Measurements from ENCODE around the gene DAAM2. TPM values are rescaled to one million over a fixed set of nuclear protein-coding genes. Genes with fewer than 3 reads are reported as not detected.

The DAAM2 gene
- total and polyA plus RNA-seq, 2 of the 8 experiments (the other 6 are each of a cell fraction or from before 2014, with no cell fraction given) = 1.5 to 2.9 TPM

- Histone ChIP-seq H3K36me3 (ENCODE audit: control insufficient read depth in 2 of 4, insufficient read depth in 4 of 4, low read length in 3 of 4) (peaks cover 2 to 22% (median 10%) of the 10 kb centered on the region in 4 experiments; a peak in 7 of 8 replicates), H3K4me3 (ENCODE audit: extremely low read depth in 1 of 4, insufficient read depth in 2 of 4, low read depth in 3 of 4, low read length in 4 of 4) (no peak overlapping the region), H3K4me1 (replicated peaks in 1 of 4; ENCODE audit: control insufficient read depth in 3 of 4, insufficient read depth in 4 of 4, low read length in 3 of 4) (no peaks in the 10 kb centered on the region), H3K14ac (ENCODE audit: insufficient read length) (no peak overlapping the region), H4K20me1 (replicated peaks in 1 of 2; ENCODE audit: control insufficient read depth in 1 of 2, insufficient read depth in 2 of 2, low read length in 2 of 2) (no peaks in the 10 kb centered on the region), H3K4me2 (ENCODE audit: insufficient read depth in 1 of 2, low read depth in 2 of 2, low read length in 2 of 2) (no peak overlapping the region), H3K9ac (replicated peaks in 1 of 4; ENCODE audit: extremely low read depth in 1 of 4, low read depth in 3 of 4, low read length in 3 of 4) (no peak overlapping the region), H3K79me1 (ENCODE audit: low read depth, low read length) (peaks cover 2% of the 10 kb centered on the region; the same call in 1 of the 2 replicates), H2AK5ac (ENCODE audit: low read depth, low read length) (no peak overlapping the region), H2BK5ac (ENCODE audit: low read depth, low read length) (no peak overlapping the region), H3K18ac (ENCODE audit: extremely low read depth, low read length) (no peak overlapping the region), H3K79me2 (ENCODE audit: control insufficient read depth in 1 of 2, insufficient read depth in 2 of 2, low read length in 2 of 2) (no peaks in the 10 kb centered on the region; a peak in 1 of 4 replicates), H3K27ac (ENCODE audit: low read depth, low read length) (no peak overlapping the region), H3K27me3 (replicated peaks in 1 of 4; ENCODE audit: control insufficient read depth in 3 of 4, extremely low read depth in 1 of 4, insufficient read depth in 3 of 4, low read length in 3 of 4) (peaks cover 0 to 1% (median 0%) of the 10 kb centered on the region in 4 experiments; a peak in 1 of 7 replicates), H4K5ac (ENCODE audit: insufficient read length, low read depth, low read length) (no peak overlapping the region), H3K23ac (ENCODE audit: insufficient read length) (no peak overlapping the region), H2AFZ (ENCODE audit: low read length) (no peak overlapping the region), H2BK20ac (ENCODE audit: low read length) (no peak overlapping the region), H3K56ac (replicated peaks; ENCODE audit: insufficient read length, low read depth, low read length) (no peak overlapping the region), H2BK120ac (replicated peaks; ENCODE audit: low read depth, low read length) (no peak overlapping the region), H4K91ac (replicated peaks; ENCODE audit: insufficient read length, low read length) (no peak overlapping the region), H4K8ac (ENCODE audit: extremely low read depth, insufficient read depth, low read length) (no peak overlapping the region), H3K23me2 (ENCODE audit: low read depth, low read length) (no peaks in the 10 kb centered on the region), H3K9me3 (ENCODE audit: insufficient read depth in 2 of 2, low read depth in 1 of 2, low read length in 1 of 2) (peaks cover 0 to 7% of the 10 kb centered on the region in 2 experiments; a peak in 2 of 4 replicates), H3K4ac (replicated peaks; ENCODE audit: insufficient read length, low read depth, low read length) (no peak overlapping the region), H2BK12ac (ENCODE audit: low read depth, low read length) (no peak overlapping the region), H2BK15ac (ENCODE audit: low read length) (no peak overlapping the region)
- POLR2A ChIA-PET (ENCODE audit: partially characterized antibody) = interaction anchor here (1.3 to 1.4 kb wide), 2 partner anchors 10 to 13 kb away, joined by 4 read pairs; partner anchors contain the start of gene MOCS1
- WGBS, 2 experiments (ENCODE audit: extremely low coverage in 1 of 2, insufficient coverage in 1 of 2, insufficient read length in 1 of 2, insufficient replicate concordance in 2 of 2, low coverage in 1 of 2, low lambda C conversion rate in 2 of 2, missing lambda C conversion rate in 1 of 2) = 82% methylated on average over 5 of the region's 6 CpGs; no CpG with 5 or more reads in 1 of the 2 experiments
- no peak for DNase-seq (ENCODE audit: low read depth in 1 of 2, low spot score in 2 of 2)
- TF ChIP-seq BCL11A (IDR thresholded peaks at IDR 0.05; ENCODE audit: low read depth in 2 of 2, low read length in 2 of 2) (no peak), JUND (IDR thresholded peaks at IDR 0.05; ENCODE audit: low read length) (no peak), POLR2AphosphoS5 (IDR thresholded peaks at IDR 0.05; ENCODE audit: low read depth, low read length) (no peak), ZNF274 (IDR thresholded peaks at IDR 0.05; ENCODE audit: borderline replicate concordance, extremely low read depth, low read length) (no peak), SUZ12 (IDR thresholded peaks at IDR 0.05; ENCODE audit: low read length) (no peak), SP1 (IDR thresholded peaks at IDR 0.05; ENCODE audit: low read depth, low read length) (no peak), CBX8 (IDR thresholded peaks at IDR 0.05; ENCODE audit: borderline replicate concordance, low read depth, low read length) (no peak), PHF8 (conservative IDR thresholded peaks at IDR 0.05; ENCODE audit: low read depth, low read length) (no peak)
- TF ChIP-seq, protein P1, sequence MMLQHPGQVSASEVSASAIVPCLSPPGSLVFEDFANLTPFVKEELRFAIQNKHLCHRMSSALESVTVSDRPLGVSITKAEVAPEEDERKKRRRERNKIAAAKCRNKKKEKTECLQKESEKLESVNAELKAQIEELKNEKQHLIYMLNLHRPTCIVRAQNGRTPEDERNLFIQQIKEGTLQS (IDR thresholded peaks at IDR 0.05; ENCODE audit: insufficient read depth, low read depth, low read length) = no peak
- TF ChIP-seq, protein P2, sequence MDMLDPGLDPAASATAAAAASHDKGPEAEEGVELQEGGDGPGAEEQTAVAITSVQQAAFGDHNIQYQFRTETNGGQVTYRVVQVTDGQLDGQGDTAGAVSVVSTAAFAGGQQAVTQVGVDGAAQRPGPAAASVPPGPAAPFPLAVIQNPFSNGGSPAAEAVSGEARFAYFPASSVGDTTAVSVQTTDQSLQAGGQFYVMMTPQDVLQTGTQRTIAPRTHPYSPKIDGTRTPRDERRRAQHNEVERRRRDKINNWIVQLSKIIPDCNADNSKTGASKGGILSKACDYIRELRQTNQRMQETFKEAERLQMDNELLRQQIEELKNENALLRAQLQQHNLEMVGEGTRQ (IDR thresholded peaks at IDR 0.05; ENCODE audit: low read length) = no peak
- CTCF ChIA-PET (ENCODE audit: partially characterized antibody) = interaction anchor here (0.6 to 1.5 kb wide), 3 partner anchors 57 to 1104 kb away, joined by 3 to 4 read pairs (median 4); no protein-coding TSS in a partner anchor
- no peak for FAIRE-seq
Observed at GRCh38 chr6:39924283-39924682, 132.1 kb downstream of the DAAM2 start.
